ENCODE results near the gene LYZL6.

DNA sequence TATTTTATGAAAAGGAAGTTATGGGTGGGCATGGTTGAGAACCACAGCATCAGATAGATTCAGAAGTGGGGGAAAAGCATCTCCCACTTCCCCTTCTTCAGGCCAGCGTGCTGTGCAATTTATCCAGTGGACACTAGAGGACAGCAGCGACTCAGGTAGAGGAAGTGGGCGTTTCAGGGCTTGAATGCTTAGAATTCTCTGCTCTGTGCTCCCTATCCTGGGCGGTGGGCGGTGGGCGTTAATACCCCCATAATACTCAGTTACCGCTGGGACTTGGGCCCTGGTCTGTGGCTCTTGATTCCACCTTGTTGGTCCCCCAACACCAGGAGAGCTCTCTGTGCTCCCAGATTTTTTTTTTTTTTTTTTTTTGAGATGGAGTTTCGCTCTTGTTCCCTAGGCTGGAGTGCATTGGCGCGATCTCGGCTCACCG is 3.7 kb upstream of the LYZL6 start:
- no peak for TF ChIP-seq POLR2AphosphoS5 (IDR thresholded peaks at IDR 0.05; ENCODE audit: low read depth, low read length)
- TF ChIP-seq POLR2A (IDR thresholded peaks at IDR 0.05; ENCODE audit: low read depth, low read length): no peak

Measured in GM12892 (cell line).